ENCODE results near the gene ALK.

ALK gene

DNA sequence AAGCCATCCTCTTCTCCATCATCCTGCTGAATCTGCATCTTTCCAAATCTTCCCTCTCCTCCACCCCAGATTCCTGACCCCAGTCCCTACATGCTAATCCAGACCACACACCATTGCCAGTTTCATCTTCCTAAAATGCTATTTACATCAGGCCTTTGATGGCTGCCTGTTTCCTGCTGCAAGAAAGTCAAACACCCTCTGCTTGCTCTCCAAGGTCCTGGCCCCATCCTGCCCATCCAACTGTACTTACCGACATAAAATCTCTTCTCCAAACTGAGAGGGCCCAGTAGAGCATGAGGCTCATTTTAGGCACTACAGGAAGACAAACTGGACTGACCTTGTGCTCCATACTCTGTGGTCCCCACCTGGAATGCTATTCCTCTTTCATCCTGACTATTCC is 19.0 kb downstream of the ALK start:
- DNase-seq (ENCODE audit: low read depth): no peak

- no peak for DNase-seq (ENCODE audit: low read depth)
Observed at GRCh38 chr2:29900971-29901633, 20.3 kb downstream of the ALK start.

DNA sequence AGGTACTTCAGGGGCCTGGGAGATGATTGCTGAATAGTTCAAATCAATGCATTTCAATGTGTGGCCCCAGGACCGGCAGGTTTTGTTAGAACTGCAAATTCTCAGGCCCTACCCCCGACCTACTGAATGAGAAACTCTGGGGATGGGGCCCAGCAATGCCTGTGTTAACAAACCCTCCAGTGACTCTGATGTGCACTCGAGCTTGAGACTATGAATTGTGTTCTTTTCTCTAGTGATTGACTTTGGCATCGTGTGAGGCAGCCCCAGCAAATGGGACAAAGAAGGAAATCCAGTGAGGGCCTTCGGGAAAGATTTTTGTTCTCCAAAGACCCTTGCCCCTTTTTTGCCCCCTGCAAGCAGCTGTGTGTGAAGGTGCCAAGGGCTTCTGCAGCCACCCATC is 22.4 kb downstream of the ALK start:
- DNase-seq (ENCODE audit: low read depth): no peak

- no peak for DNase-seq (ENCODE audit: low read depth)
Observed at GRCh38 chr2:29894822-29895614, 26.4 kb downstream of the ALK start.

DNA sequence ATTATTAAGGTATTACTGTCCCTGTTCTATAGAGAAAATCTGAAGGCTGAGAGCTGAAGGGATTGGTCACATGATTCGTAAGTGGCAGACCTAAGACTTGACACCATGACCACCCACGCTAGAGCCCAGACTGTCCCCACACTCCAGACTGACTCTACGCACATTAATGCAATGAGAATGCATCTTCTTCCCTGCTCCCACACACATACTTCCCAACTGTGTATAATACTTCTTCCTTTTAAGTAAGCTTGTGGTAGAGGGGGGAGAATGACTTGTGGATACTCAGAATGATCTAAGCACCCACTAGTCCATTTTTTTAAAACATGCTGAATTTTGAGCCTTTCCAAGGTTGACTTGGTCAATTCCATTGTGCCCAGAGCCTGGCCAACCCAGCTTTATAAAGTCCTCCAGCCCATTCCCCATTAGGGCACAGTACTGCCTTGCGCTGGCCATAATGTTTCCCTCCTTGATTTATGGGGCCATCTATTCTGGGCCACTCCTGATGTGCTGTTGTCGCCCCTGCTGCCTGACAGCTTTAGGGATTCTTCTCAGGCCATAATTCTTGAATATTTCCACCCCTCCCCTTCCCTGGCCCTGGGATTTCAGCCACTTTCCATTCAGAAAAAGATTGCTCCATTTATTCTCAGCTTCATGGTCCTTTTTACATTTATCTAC is 28.7 kb downstream of the ALK start:
- no peak for DNase-seq (ENCODE audit: low read depth)

DNA sequence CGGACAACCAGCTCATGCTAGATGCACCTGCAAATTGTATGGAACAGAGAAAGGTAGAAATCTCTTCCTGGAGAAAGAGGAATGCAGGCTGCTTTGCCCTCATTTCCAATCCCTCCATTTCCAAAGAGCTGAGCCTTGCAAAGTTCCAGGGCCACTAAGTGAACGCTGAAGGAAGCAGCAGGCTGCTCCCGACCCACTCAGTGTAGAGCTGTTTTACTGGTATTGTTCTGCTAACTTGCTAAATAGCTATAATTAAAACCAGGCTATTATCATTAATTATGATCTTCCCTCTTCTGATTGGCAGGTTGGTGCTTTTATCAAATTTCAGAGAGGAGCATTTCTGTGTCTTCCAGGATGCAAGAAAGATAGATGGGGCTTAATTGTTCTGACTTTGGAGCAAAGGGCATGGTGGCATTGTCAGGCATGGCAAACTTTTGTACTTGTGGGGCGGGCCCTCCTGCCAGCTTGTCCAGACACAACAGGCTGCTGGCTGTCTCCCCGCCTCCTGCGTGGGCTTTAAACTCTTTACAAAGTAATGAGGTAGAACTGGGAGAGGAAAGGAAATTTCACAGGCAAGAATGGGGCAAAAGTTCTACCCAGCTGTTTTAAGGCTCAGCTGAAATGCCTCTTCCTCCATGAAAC is 40.2 kb downstream of the ALK start:
- DNase-seq (ENCODE audit: low read depth): no peak

DNA sequence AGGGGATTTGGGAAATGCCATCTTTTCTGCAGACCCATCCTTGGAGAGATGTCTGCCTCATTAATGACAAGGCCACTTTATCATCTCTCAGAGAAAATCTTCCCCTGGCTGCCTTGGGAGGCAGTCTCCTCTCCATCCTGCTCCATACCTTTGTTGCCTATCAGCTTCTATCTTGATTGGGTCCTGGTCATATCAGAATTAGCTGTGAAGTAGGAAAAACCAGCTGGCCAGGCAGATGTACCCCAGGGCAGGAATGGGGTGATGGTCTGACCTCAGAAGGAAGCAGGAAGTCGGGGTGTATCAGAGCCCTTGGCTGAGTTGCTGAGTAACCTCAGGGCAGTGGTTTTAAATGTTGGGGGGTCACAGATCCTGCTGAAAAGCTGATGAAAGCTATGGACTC is 41.3 kb downstream of the ALK start:
- no peak for DNase-seq (ENCODE audit: low read depth)

GRCh38 chr2:29879456-29879855 is 41.9 kb downstream of the ALK start:
- no peak for DNase-seq (ENCODE audit: low read depth)

- no peak for DNase-seq (ENCODE audit: low read depth)
Observed at GRCh38 chr2:29878898-29879297, 42.5 kb downstream of the ALK start.

- DNase-seq (ENCODE audit: low read depth): no peak
Observed at GRCh38 chr2:29876374-29876773, 45.0 kb downstream of the ALK start.

DNA sequence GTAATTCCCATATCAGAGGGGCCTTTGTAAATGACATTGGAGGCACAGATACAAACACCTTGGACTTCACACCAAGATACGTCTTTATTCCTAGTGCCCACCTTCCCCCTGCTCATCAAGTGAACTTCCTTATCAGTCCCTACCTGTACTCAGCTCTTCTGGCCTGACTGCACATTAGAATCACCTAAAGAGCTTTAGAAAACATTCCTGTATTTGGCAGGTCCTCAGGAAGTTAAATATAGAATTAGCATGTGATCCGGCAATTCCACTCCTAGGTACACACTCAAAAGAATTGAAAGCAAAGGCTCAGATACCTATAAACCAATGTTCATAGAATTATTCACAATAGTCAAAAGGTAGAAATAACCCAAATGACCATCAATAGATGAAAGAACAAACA is 46.6 kb downstream of the ALK start:
- no peak for DNase-seq (ENCODE audit: low read depth)

GRCh38 chr2:29872870-29873269 is 48.5 kb downstream of the ALK start:
- DNase-seq (ENCODE audit: low read depth): no peak

DNA sequence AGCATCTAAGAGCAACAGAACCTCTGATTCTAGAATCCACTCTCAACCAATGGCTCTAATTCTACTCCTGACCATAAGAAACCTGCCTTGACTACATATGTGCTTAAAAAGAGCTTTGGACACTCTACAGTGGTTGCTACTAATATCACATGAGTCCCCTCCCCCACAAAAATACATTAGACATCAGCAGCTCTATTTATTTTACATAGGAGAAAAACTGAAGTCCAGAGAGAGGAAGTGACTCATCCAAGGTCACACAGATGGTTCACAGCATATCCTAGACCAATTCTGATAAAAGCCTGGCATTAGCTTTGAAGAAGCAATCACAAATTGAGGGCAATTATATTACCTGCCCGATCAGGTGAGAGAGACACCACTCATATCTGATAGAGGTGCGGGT is 49.8 kb downstream of the ALK start:
- no peak for DNase-seq (ENCODE audit: low read depth)

DNA sequence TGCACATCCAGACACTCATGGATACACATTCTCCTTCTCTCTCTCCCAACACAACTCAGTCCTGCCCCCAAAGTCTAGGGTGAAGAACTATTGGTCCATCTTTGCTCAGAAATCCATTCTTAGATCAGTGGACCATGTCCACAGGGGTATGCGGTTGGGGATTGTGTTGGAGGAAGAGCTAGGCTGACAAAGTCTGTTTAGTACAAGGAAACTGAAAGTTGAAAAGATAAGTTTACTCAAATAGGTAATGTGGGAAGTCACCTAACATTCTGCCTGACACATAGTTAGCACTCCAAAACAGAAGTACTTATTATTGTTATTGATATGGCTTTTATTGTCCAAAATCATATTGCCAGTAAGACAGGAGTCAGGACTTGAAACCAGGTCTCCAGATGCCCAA is 55.9 kb downstream of the ALK start:
- no peak for DNase-seq (ENCODE audit: low read depth)

GRCh38 chr2:29864988-29865387 is 56.4 kb downstream of the ALK start:
- DNase-seq (ENCODE audit: low read depth): no peak

GRCh38 chr2:29855924-29856639 is 65.3 kb downstream of the ALK start:
- no peak for DNase-seq (ENCODE audit: low read depth)

GRCh38 chr2:29850794-29851193 is 70.6 kb downstream of the ALK start:
- no peak for DNase-seq (ENCODE audit: low read depth)

GRCh38 chr2:29848566-29849310 is 72.6 kb downstream of the ALK start:
- DNase-seq (ENCODE audit: low read depth): no peak

GRCh38 chr2:29847886-29848285 is 73.5 kb downstream of the ALK start:
- no peak for DNase-seq (ENCODE audit: low read depth)

DNA sequence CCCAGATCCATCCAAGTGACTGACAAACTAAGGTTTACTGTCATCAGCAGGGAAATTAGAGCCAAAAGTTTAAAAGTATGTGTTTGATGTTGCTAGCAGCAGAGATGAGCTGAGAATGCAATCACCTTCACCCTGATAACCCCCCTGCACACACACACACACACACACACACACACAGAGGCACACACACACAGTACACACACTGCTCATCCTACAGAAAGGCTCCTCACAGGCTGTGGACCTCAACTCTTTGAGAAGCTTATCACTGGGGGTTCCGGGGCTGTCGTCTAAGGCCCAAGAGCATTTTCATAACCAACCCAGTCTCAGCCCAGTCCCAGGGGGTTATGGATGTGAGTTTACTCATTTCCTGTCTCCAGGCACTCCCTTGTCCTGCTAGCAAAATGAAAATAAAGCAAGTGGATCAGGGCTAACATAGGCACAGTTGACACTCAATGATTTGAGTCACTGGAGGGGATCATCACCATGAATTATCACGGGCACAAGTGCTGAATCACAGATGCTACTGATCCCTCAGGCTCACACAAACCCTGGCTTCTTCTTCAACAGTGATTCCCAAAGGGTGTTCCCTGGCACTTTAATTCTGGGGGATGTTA is 76.6 kb downstream of the ALK start:
- DNase-seq (ENCODE audit: low read depth): peak; percentile 7

All from GM04504 (cell line).